C4-2B (cell line): ENCODE measurements around the gene HMGN2.
"Not testable (repeated sequence)": the region's sequence is repeated elsewhere in the genome, so short reads cannot be mapped to it uniquely, and the experiment has no call there.

Experiments used
- ZFX ChIP-seq: fragments of 450-650 bp; IDR thresholded peaks from 2 replicates; pipeline ENCODE4 v1.6.1; 2017
- TF ChIP-seq, protein P1 (sequence below): fragments of 450-650 bp; conservative IDR thresholded peaks from 2 replicates; pipeline ENCODE4 v1.5.1; 2017; ENCODE audit warnings: mild to moderate bottlenecking

- TF ChIP-seq, protein P1, sequence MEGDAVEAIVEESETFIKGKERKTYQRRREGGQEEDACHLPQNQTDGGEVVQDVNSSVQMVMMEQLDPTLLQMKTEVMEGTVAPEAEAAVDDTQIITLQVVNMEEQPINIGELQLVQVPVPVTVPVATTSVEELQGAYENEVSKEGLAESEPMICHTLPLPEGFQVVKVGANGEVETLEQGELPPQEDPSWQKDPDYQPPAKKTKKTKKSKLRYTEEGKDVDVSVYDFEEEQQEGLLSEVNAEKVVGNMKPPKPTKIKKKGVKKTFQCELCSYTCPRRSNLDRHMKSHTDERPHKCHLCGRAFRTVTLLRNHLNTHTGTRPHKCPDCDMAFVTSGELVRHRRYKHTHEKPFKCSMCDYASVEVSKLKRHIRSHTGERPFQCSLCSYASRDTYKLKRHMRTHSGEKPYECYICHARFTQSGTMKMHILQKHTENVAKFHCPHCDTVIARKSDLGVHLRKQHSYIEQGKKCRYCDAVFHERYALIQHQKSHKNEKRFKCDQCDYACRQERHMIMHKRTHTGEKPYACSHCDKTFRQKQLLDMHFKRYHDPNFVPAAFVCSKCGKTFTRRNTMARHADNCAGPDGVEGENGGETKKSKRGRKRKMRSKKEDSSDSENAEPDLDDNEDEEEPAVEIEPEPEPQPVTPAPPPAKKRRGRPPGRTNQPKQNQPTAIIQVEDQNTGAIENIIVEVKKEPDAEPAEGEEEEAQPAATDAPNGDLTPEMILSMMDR: not testable (repeated sequence)
- TF ChIP-seq ZFX: not testable (repeated sequence)
These were observed 43.6 kb downstream of the HMGN2 start for GRCh38 chr1:26515836-26516235.
